A673 (cell line): ENCODE results near the gene MICALL1. TPM values are rescaled to one million over a fixed set of nuclear protein-coding genes. Genes with fewer than 3 reads are reported as not detected.

Experiments used
- Bru-seq: library from RNA; stranded (reverse); fragments of 400-500 nt; gene quantifications from one replicate; lab custom pipeline; 2021; lab: Mats Ljungman, UMichigan
- BruChase-seq, 2 experiments: library from RNA; stranded (reverse); fragments of 400-500 nt; gene quantifications; one replicate each; lab custom pipeline; 2021; lab: Mats Ljungman, UMichigan
- BruUV-seq: library from RNA; stranded (reverse); fragments of 400-500 nt; replicated peaks from 2 replicates; lab custom pipeline; 2021; lab: Mats Ljungman, UMichigan
- CTCF ChIA-PET: fragments of 300-600 bp; sonication (Branson Sonifier 250); formaldehyde crosslinking; loops from one replicate; lab custom pipeline; 2022; ENCODE audit warnings: antibody characterized with exemption; lab: Charles Lee
- POLR2A ChIA-PET: fragments of 300-600 bp; sonication (Branson Sonifier 250); formaldehyde crosslinking; loops from one replicate; lab custom pipeline; 2022; ENCODE audit warnings: antibody characterized with exemption; ENCODE audit not compliant: low non-redundant PET; lab: Charles Lee
- DNase-seq: peaks from one replicate; pipeline ENCODE4 v3.0.0-alpha.2; 2015; ENCODE audit warnings: low spot score
- H3K27ac ChIP-seq: fragments of 200-600 bp; sonication (generic); 2 replicates; pipeline ENCODE4 v1.5.1; 2016; ENCODE audit warnings: mixed run types, low read depth, mild to moderate bottlenecking, mixed read lengths, antibody characterized with exemption, low read length; ENCODE audit not compliant: poor library complexity, severe bottlenecking
- H3K27me3 ChIP-seq: fragments of 200-600 bp; sonication (generic); replicated peaks from 2 replicates; pipeline ENCODE4 v1.6.1; 2017; ENCODE audit warnings: mixed run types, low read depth, mild to moderate bottlenecking, mixed read lengths, antibody characterized with exemption, low read length; ENCODE audit not compliant: insufficient read depth, poor library complexity
- H3K36me3 ChIP-seq: fragments of 200-600 bp; sonication (generic); 2 replicates; pipeline ENCODE4 v1.6.1; 2016; ENCODE audit warnings: mixed run types, mild to moderate bottlenecking, mixed read lengths, antibody characterized with exemption, low read length; ENCODE audit not compliant: insufficient read depth, poor library complexity, severe bottlenecking
- H3K4me1 ChIP-seq: fragments of 200-600 bp; sonication (generic); 2 replicates; pipeline ENCODE4 v1.6.1; 2017; ENCODE audit warnings: mixed run types, mild to moderate bottlenecking, mixed read lengths, antibody characterized with exemption, low read length; ENCODE audit not compliant: insufficient read depth, poor library complexity, severe bottlenecking
- H3K4me3 ChIP-seq: fragments of 200-600 bp; sonication (generic); 2 replicates; pipeline ENCODE4 v1.5.1; 2016; ENCODE audit warnings: low read depth, mixed run types, mild to moderate bottlenecking, mixed read lengths, low read length; ENCODE audit not compliant: poor library complexity, severe bottlenecking
- H3K9me3 ChIP-seq: fragments of 200-600 bp; sonication (generic); 2 replicates; pipeline ENCODE4 v1.6.1; 2016; ENCODE audit warnings: mixed run types, low read depth, mild to moderate bottlenecking, mixed read lengths, antibody characterized with exemption, low read length; ENCODE audit not compliant: poor library complexity, severe bottlenecking
- CTCF ChIP-seq: fragments of 300-800, 200-600 bp; sonication (generic); conservative IDR thresholded peaks from 2 replicates; pipeline ENCODE4 v1.5.1; 2017; ENCODE audit warnings: low read depth, mild to moderate bottlenecking, antibody characterized with exemption, low read length, moderate library complexity, mixed read lengths
- EZH2 ChIP-seq: fragments of 200-600 bp; sonication (generic); IDR thresholded peaks from 2 replicates; pipeline ENCODE4 v1.6.1; 2017; ENCODE audit warnings: borderline replicate concordance, low read depth, mild to moderate bottlenecking, mixed read lengths, antibody characterized with exemption, low read length; ENCODE audit not compliant: poor library complexity, severe bottlenecking
- intact Hi-C: fragments of 100-400 bp; cut with micrococcal nuclease; formaldehyde crosslinking; loops from one replicate; pipeline ENCODE4 v1.10.0; 2022; ENCODE audit not compliant: unreplicated experiment
- long read RNA-seq: library from polyadenylated mRNA; stranded (forward); transcript quantifications from one replicate; pipeline ENCODE4 v2.0.0, GENCODE V29; 2022
- total RNA-seq: library from RNA; stranded (reverse); gene quantifications from 2 replicates; pipeline ENCODE4 v1.2.3, GENCODE V29; 2021

The MICALL1 gene
- total RNA-seq: 32.4 and 33.0 TPM in 2 replicates
- Bru-seq, nascent RNA: percentile 49 among the genes with signal in this experiment
- percentile 52 among the genes with signal in this experiment for BruChase-seq, experiment 1, labeled RNA remaining after a 2-hour chase
- BruChase-seq, experiment 2, labeled RNA remaining after a 6-hour chase: percentile 64 among the genes with signal in this experiment
- long read RNA-seq, full-length matches to known transcripts: 10 of 39 reads
- long read RNA-seq, partial matches to known transcripts: 22 of 39 reads
- long read RNA-seq, other reads (novel, unspliced or antisense): 7 of 39 reads

GRCh38 chr22:37905534-37906363, at the start of gene MICALL1:
TSS of gene MICALL1 (plus strand) at chr22:37906297. CDS start at chr22:37906423, 126 bp downstream.
- H3K4me1 ChIP-seq: peaks cover 15% of the 10 kb centered on the region
- ChIA-PET CTCF (interaction anchor here (0.6 to 1.0 kb wide), 3 partner anchors 16 to 209 kb away, joined by 3 to 4 read pairs (median 3); no protein-coding TSS in a partner anchor), POLR2A (interaction anchor here (0.8 kb wide), 1 partner anchor 343 kb away, joined by 3 read pairs; no protein-coding TSS in a partner anchor)
- H3K4me3 ChIP-seq: peak within 1 kb of the TSS; percentile 66
- BruUV-seq: no TSS peak
- TF ChIP-seq EZH2 (no peak), CTCF (no peak)
- intact Hi-C loops: no loop called here
- H3K27me3 ChIP-seq: no peaks in the 10 kb centered on the region
- peak; percentile 61 for DNase-seq
- H3K9me3 ChIP-seq: no peaks in the 10 kb centered on the region
- H3K27ac ChIP-seq: peak within 1 kb of the TSS; percentile 57
- no peaks in the 10 kb centered on the region for H3K36me3 ChIP-seq

- ChIA-PET CTCF (no interaction called here), POLR2A (no interaction called here)
Measured at GRCh38 chr22:37860796-37861421, 45.2 kb upstream of the MICALL1 start.

More at GRCh38 chr22:37860796-37861421, 45.2 kb upstream of the MICALL1 start:
- Histone ChIP-seq H3K9me3 (no peaks in the 10 kb centered on the region), H3K36me3 (peaks cover 98% of the 10 kb centered on the region), H3K4me3 (no peak overlapping the region), H3K27ac (no peak overlapping the region), H3K27me3 (no peaks in the 10 kb centered on the region), H3K4me1 (no peaks in the 10 kb centered on the region)
- TF ChIP-seq EZH2: no peak
- no peak for TF ChIP-seq CTCF
- intact Hi-C loops: loop anchor here (5.0 kb wide), 1 partner anchor 44 kb away; no protein-coding TSS in a partner anchor
- no peak for DNase-seq
- BruUV-seq: no TSS peak
